22Rv1 (cell line): ENCODE measurements around the gene SETDB1.

Source experiments
- H3K27ac ChIP-seq: fragments of 450-650 bp; 2 replicates; pipeline ENCODE4 v1.5.1; 2017
- CTCF ChIP-seq: fragments of 450-650 bp; IDR thresholded peaks from 2 replicates; pipeline ENCODE4 v1.5.1; 2017; ENCODE audit warnings: mild to moderate bottlenecking
- ZFX ChIP-seq: fragments of 450-650 bp; IDR thresholded peaks from 2 replicates; pipeline ENCODE4 v1.6.1; 2017; ENCODE audit warnings: antibody characterized with exemption, borderline replicate concordance

SETDB1 gene

GRCh38 chr1:150971583-150972416, 45.6 kb downstream of the SETDB1 start:
- H3K27ac ChIP-seq = peak overlapping the region; percentile 86

GRCh38 chr1:150972417-150972940, 46.3 kb downstream of the SETDB1 start:
- TF ChIP-seq ZFX (no peak), CTCF (no peak)
- peak overlapping the region; percentile 86 for H3K27ac ChIP-seq

More at GRCh38 chr1:150971583-150972416, 45.6 kb downstream of the SETDB1 start:
- no peak for TF ChIP-seq ZFX
- TF ChIP-seq CTCF = no peak

GRCh38 chr1:150973258-150973835, 47.2 kb downstream of the SETDB1 start:
- TF ChIP-seq ZFX = no peak
- TF ChIP-seq CTCF = no peak
- peak overlapping the region; percentile 86 for H3K27ac ChIP-seq

GRCh38 chr1:150973836-150974579, 47.8 kb downstream of the SETDB1 start:
- peak overlapping the region; percentile 86 for H3K27ac ChIP-seq
- no peak for TF ChIP-seq ZFX
- peak; percentile 39 for TF ChIP-seq CTCF

GRCh38 chr1:150974580-150975478, 48.7 kb downstream of the SETDB1 start, which contains the start of gene CERS2:
Gene CERS2, minus strand, starts transcription at chr1:150974835. Its CDS starts 5,745 bp downstream, at chr1:150969090.
- TF ChIP-seq CTCF = 0 out of 2 replicates have a peak, but pooled peaks have one; percentile 6
- TF ChIP-seq ZFX = no peak

GRCh38 chr1:150976401-150976821, 50.2 kb downstream of the SETDB1 start:
- TF ChIP-seq CTCF (no peak), ZFX (no peak)
- H3K27ac ChIP-seq = peak overlapping the region; percentile 43; the same call in 1 of the 2 replicates

More at GRCh38 chr1:150974580-150975478, 48.7 kb downstream of the SETDB1 start, which contains the start of gene CERS2:
- H3K27ac ChIP-seq = peak within 1 kb of the TSS; percentile 86
